Transverse colon (tissue), 4 donors: ENCODE measurements around the gene PTPRD.

Experiments
- EP300 ChIP-seq: sonication (generic); formaldehyde crosslinking; IDR thresholded peaks from one replicate; pipeline ENCODE4 v1.6.1; 2017; ENCODE audit warnings: antibody characterized with exemption, low read depth
- POLR2A ChIP-seq: fragments of 450-650 bp; IDR thresholded peaks from one replicate; pipeline ENCODE4 v1.6.1; 2016; ENCODE audit warnings: antibody characterized with exemption, mild to moderate bottlenecking, moderate library complexity
- POLR2AphosphoS5 ChIP-seq, 3 donors: sonication (generic); formaldehyde crosslinking; IDR thresholded peaks; one replicate each; pipeline ENCODE4 v1.6.1; 2016; ENCODE audit warnings: antibody characterized with exemption in 3 of 3
- TF ChIP-seq, protein P1 (sequence below), 5 experiments: fragments of 200-600 bp in 3 of 5; fragments of 450-650 bp in 2 of 5; sonication (generic) in 3 of 5; IDR thresholded peaks; 1 replicate in 2 of 5; 2 replicates in 3 of 5; pipeline ENCODE4 v1.5.1; 2016 to 2017; ENCODE audit warnings: antibody characterized with exemption in 5 of 5, inconsistent platforms in 3 of 5, mild to moderate bottlenecking in 2 of 5, moderate library complexity in 1 of 5

- TF ChIP-seq, protein P1, sequence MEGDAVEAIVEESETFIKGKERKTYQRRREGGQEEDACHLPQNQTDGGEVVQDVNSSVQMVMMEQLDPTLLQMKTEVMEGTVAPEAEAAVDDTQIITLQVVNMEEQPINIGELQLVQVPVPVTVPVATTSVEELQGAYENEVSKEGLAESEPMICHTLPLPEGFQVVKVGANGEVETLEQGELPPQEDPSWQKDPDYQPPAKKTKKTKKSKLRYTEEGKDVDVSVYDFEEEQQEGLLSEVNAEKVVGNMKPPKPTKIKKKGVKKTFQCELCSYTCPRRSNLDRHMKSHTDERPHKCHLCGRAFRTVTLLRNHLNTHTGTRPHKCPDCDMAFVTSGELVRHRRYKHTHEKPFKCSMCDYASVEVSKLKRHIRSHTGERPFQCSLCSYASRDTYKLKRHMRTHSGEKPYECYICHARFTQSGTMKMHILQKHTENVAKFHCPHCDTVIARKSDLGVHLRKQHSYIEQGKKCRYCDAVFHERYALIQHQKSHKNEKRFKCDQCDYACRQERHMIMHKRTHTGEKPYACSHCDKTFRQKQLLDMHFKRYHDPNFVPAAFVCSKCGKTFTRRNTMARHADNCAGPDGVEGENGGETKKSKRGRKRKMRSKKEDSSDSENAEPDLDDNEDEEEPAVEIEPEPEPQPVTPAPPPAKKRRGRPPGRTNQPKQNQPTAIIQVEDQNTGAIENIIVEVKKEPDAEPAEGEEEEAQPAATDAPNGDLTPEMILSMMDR (IDR thresholded peaks at IDR 0.05) = no peak
- no peak for TF ChIP-seq EP300
- TF ChIP-seq POLR2A = no peak
- TF ChIP-seq POLR2AphosphoS5 (IDR thresholded peaks at IDR 0.05) = no peak
Measured at GRCh38 chr9:10008101-10008799, 604.6 kb downstream of the PTPRD start.
